Stomach (tissue), 4 donors: ENCODE data around the gene ULK4.

ENCODE experiments used
- POLR2AphosphoS5 ChIP-seq, 3 donors: sonication (generic); formaldehyde crosslinking; IDR thresholded peaks; one replicate each; pipeline ENCODE4 v1.6.1; 2016; ENCODE audit warnings: antibody characterized with exemption in 3 of 3
- TF ChIP-seq, protein P1 (sequence below), 7 experiments: fragments of 450-650 bp in 4 of 7; fragments of 200-600 bp in 3 of 7; sonication (generic) in 3 of 7; IDR thresholded peaks; one replicate each; pipeline ENCODE4 v1.5.1; 2016 to 2019; ENCODE audit warnings: antibody characterized with exemption in 7 of 7, control low read depth in 2 of 7, mild to moderate bottlenecking in 1 of 7

DNA sequence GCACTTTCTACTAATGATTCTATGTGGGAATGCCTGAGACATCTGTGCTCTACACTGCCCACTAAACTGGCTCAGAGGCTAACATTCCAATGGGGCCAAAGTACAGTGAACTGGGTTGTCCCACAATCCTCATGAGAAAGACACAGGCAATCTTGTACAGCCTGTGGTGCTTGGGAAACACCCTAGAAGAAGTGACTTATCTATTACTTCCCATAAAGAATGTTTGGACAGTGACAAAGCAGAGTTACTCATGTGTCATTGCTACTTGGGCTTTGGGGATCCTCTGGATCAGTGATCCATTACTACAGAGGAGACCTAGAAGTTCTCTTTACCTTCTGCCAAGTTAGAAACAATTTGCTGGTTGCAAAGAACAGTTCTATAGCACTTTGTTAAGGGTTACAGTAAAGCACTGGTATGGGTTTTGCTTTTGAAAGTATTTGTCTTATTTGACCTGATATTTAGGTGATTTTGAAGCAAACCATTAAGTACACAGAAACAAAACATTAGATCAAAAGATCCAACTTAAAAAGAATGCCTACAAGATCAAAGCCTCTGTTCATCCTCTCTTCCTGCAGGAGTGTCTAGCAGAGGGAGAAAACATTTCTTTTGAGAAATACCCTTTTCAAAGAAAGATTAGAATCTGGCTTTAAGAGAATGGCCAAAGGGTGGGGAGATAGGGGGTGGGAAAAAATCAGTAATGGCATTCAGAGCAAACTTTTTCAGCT, 686.8 kb downstream of the ULK4 start:
- TF ChIP-seq, protein P1, sequence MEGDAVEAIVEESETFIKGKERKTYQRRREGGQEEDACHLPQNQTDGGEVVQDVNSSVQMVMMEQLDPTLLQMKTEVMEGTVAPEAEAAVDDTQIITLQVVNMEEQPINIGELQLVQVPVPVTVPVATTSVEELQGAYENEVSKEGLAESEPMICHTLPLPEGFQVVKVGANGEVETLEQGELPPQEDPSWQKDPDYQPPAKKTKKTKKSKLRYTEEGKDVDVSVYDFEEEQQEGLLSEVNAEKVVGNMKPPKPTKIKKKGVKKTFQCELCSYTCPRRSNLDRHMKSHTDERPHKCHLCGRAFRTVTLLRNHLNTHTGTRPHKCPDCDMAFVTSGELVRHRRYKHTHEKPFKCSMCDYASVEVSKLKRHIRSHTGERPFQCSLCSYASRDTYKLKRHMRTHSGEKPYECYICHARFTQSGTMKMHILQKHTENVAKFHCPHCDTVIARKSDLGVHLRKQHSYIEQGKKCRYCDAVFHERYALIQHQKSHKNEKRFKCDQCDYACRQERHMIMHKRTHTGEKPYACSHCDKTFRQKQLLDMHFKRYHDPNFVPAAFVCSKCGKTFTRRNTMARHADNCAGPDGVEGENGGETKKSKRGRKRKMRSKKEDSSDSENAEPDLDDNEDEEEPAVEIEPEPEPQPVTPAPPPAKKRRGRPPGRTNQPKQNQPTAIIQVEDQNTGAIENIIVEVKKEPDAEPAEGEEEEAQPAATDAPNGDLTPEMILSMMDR (IDR thresholded peaks at IDR 0.05): no peak
- peak in 1 of 3 donors; percentile 8 for TF ChIP-seq POLR2AphosphoS5 (IDR thresholded peaks at IDR 0.05)
